Bronchus fibroblast of lung (primary cell): ENCODE results near the gene BICDL1. TPM values are rescaled to one million over a fixed set of nuclear protein-coding genes. Genes with fewer than 3 reads are reported as not detected.

Experiments
- total RNA-seq: library from RNA; depleted of rRNA; stranded (reverse); fragments of >200 nt; gene quantifications from 2 replicates; pipeline ENCODE4 v1.2.3, GENCODE V29; 2015

Gene BICDL1, protein sequence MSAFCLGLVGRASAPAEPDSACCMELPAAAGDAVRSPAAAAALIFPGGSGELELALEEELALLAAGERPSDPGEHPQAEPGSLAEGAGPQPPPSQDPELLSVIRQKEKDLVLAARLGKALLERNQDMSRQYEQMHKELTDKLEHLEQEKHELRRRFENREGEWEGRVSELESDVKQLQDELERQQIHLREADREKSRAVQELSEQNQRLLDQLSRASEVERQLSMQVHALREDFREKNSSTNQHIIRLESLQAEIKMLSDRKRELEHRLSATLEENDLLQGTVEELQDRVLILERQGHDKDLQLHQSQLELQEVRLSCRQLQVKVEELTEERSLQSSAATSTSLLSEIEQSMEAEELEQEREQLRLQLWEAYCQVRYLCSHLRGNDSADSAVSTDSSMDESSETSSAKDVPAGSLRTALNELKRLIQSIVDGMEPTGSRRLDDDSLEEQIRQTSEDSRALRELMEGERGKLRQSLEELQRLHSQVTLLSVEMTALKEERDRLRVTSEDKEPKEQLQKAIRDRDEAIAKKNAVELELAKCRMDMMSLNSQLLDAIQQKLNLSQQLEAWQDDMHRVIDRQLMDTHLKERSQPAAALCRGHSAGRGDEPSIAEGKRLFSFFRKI
- under 0.01 TPM in 1 of 2 replicates, not detected in the other for total RNA-seq

GRCh38 chr12:119988472-119989360, at the start of gene BICDL1:
TSS of gene BICDL1 (plus strand) at chr12:119989236. CDS start at chr12:119989869, 633 bp downstream.

GRCh38 chr12:120116441-120116791, 127.4 kb downstream of the BICDL1 start, which contains the start of gene RAB35:
TSS of gene RAB35 (minus strand) at chr12:120116753. CDS start at chr12:120116650, 103 bp downstream.

Other genes starting within 250 kb of the BICDL1 start
- 30.3 and 34.6 TPM in 2 replicates for gene CIT, start 111.9 kb upstream of the BICDL1 start, total RNA-seq
- 33.6 and 35.2 TPM in 2 replicates for gene RAB35, start 127.5 kb downstream of the BICDL1 start, total RNA-seq
- gene GCN1, start 205.5 kb downstream of the BICDL1 start, total RNA-seq: 65.0 and 68.4 TPM in 2 replicates
- gene RPLP0, start 211.9 kb downstream of the BICDL1 start, total RNA-seq: 6,662 and 7,212 TPM in 2 replicates